Mucosa of gallbladder (tissue), 1 donor: ENCODE data around the gene RPP25L. TPM values are rescaled to one million over a fixed set of nuclear protein-coding genes. Genes with fewer than 3 reads are reported as not detected.

Source experiments
- DNase-seq: peaks from one replicate; pipeline ENCODE4 v3.0.0-alpha.2; 2020; ENCODE audit warnings: low spot score
- total RNA-seq: library from RNA; stranded (reverse); gene quantifications from one replicate; pipeline ENCODE4 v1.2.1, GENCODE V29; 2021
- donor health status: DM: no; HTN: no; CAD: no.

The RPP25L gene
- total RNA-seq, 1 donor from 2014 or later, result 28.7 TPM

DNA sequence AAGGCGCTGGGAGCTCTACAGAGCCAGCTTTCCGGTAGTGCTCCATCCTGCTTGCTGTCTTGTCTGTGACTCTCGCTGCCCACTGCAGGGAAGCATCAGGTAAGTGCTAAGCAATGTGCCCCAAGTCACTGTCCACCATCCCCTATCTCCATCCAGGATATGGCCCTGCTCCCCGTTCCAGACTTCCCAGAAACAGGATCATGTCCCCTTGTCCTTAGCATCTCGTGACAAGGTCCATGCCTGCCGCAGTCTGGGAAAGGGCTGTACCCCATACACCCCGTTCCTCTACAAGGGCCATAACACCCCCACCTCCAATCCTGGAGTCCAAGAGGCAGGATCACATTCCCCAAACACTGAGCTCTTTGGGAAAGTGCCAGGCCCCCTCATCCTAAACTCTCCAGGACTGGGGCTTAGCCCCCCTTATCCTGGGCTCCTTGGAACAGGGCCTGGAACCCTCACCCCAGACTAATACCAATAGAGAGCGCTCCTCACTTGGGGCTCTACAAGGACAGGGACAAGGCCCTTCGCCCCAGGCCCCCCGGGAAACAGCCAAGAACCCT lies 566 bp downstream of the RPP25L start:
- DNase-seq, result no peak

DNA sequence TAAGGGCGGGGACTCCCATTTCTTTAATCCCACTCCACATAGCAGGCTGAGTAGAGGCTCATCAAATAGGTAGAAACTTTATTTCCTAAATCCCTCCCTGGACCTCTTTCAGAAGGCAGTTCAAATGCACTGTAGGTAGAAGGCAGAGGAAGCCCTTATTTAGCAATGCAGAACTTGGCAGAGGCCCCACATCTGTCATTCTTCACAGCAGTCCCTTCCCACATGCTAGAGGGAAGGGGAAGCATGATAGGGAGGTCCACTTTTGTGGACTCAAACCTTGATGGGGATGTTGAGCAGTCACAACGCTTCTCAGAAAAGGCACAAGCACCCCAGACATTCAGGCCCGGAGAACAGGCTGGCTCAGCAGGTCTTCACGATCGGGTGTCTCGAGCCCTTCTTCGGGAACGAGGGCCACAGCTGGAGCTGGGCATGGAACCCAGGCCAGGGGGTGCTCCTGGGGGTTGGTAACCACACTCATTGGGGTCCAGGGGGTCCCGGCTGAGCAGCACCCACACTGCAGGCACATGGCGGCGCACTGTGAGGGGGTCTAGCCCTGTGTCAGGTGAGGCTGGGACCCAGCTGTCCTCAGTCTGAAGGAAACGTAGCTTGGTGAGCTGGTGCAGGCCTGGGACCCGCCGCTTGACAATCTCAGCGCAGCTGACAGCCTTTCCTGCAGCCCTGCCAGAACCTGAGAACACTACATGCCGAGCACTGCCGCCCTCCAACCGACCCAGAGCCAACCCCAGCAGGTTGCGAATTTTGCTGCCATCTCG lies 1.3 kb downstream of the RPP25L start:
- DNase-seq, result no peak

DNA sequence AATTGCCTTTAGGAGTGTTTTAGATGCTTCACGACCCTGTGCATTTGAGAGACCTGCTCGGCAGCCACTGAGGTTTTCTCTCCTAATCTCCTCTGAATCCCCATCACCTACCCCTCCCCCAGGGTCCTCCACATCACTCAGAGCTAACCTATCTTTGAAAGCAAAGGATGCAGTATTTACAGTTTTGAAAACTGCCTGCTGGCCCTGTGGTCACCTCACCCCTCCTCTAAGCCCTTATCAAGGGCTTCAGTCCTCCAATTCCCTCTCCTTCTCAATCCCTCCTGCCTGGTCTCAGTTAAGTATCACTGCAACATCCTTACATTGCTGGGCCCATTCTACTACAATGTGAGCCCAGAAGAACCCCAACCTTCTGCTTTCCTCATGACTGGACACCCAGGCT lies 4.6 kb downstream of the RPP25L start:
- no peak for DNase-seq

DNA sequence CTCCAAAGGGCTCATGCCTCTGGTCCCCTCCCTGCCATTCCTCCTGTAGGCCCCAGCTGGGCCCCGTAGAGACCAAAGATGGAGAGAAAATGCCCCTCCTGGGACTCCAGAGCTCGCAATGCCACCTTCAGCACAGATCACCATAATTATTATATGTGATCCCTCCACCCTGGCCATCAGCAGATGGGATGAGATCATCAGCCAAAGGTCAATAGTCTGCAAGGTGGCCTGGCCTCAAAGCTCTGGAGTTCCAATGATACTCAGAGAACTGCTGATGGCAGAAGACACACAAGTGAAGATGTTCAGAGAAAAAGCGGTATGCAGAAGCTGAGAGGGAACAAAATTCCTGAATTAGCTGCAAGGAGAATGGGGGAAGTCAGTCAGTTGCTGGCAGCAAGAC lies 5.0 kb downstream of the RPP25L start:
- no peak for DNase-seq

DNA sequence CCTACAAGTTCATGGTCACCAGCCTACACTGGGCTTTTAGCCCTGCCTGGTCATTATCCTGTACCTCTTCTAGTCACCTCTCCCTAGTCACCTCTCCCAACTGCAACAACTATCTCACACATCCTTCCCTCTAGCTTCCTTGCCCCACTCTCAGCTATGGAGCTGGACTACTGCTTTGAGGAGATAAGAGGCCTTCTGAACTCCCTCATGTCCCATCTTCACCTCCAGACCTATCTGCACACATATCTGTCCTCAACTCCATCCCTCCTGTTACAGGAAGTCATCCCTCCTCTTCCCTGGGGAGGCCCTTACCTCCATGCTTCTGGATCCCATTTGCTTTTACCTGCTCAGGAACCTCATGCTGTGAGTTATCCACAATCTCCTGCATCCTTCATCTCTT lies 5.7 kb downstream of the RPP25L start:
- DNase-seq, result no peak

DNA sequence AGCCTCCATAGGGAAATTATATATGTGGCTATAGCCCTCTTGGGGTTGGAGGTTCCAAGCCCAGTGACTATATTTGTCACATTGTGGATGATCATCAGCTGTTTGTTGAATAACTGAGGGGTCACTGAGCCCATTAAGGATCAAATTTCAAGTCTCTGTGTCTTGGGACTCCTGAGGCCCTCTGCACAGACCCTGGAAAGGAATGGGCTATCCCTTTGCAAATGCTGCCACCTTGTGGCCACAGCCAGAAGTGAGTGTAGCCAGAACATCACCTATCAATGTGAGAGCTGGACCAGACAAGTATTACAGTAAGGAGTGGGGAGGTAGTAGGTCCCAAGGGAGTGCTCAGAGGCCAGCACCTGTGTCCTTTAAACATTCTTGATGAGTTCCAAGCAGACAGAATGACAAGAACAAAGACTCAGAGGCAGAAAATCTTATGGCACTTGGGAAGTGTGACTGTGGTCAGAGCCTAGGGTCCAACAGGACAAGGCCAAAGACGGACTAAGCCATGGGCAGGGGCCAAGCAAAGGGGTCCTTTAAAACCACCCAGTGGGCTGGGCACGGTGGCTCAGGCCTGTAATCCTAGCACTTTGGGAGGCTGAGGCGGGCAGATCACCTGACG lies 8.2 kb downstream of the RPP25L start:
- peak; percentile 86 for DNase-seq

DNA sequence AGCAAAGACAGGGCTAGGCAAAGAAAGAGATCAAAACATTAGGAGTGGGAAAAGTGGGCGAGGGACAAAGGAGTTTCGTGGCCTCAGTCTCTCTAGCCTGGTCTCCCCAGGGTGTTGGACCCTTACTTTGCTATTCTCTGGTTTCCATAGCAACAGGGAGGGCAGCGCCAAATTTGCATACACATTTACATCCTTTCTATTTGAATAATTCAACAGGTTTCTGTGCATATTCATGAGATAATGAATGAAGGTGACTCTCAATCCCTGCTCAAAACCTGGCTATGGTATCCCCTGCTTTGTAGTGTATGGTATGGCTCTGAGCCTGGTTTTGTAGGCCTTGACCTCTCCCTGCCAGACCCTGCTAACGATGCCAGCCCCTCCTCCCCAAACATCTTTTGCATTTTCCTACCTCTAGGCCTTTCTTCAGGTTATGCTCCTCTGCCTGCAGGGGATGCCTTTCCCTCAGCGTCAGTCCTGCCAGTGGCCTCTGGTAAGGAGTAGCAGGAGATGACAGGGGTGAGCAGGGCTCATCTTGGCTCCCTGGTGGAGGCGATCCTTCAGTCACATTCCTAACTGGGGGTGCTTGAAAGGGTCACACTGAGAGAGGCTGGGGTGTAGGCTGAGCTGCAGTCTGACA lies 9.8 kb downstream of the RPP25L start:
- DNase-seq, result no peak

DNA sequence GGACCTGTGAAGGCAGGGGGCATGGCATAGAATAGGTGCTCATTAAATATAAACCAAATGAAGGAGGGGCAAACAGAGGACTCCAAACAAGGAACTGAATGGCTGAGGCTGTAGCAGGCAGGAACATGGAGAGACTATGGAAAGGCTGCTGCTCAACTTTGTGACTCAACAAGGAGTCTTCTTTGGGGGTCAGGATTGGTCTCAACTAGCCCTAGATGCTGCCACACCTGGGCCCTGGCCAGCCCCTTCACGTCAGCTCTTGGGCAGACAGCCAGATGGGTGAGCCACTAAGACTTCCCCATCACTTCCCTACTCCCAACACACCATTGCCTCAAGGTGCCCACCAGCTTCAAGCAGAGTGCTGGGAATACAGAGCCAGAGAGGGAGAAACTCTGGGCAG lies 11.0 kb downstream of the RPP25L start:
- DNase-seq, result no peak

DNA sequence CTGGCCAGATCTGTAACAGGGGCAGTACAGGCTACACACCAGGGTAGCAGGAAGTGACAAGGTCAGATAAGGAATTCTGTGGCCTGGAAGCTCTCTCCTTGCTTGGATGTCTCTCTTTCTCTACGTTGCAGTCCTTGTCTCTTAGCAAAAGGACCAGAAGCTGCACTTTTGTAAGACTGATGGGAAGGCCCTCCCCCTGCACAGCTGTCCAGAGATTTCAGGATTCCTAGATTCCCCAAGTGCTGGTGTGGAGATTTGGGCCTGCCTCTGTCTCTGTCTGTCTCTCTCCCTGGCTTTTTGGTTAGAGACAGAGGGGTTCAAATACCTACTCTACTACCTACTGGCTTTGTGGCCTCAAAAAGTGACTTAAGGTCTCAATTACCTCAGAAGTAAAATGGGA lies 12.4 kb downstream of the RPP25L start:
- no peak for DNase-seq

DNA sequence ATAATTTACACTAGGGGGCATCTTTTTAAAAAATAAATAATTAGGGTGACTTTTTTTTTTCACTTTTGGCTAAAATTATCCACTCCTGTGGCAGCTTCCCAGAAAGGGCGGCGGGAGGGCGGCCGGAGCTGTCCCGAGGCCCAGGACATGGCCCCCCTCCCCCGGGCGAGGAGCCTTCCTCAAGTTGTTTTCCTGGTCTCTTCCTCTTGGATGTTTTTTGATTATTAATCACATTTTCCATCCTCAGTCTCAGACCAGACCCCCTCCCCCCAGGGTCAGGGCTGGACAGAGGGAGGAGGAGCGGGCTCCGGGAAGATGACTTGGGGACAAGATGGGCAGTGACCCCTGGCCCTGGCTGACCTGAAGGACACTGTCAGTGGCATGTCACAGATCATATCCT lies 17.7 kb downstream of the RPP25L start:
- no peak for DNase-seq

DNA sequence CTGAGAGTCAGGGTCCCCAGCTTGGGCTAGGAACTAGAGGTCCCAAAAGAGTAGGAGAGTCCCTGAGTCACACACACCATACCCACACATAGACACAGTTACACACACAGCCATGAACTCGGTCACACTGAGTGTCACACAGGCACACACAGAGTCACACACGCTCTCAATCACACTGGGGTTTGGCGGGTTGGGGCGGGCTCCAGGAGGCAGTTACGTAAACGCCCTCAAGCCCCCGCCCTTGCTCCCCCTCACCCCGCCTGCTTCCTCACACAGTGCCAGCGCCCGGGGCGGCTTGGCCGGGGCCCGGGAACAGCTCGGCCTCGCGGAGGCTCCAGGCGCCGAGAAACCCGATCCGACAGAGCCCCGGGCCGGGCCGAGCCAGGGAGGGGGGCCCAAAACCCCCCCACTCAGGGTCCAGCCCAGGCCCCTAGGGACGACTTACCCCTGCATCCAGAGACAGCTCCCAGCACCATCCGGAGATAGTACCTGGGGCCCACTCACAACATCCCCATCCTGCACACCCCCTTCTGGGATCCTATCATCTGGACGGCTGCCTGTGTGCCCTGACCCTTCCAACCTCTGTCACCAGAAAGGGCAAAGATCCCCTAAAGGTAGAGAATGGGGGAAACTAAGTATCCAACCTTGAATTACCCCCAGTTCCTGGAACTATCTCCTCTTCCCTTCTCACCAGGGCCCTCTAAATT lies 18.8 kb downstream of the RPP25L start:
- no peak for DNase-seq

DNA sequence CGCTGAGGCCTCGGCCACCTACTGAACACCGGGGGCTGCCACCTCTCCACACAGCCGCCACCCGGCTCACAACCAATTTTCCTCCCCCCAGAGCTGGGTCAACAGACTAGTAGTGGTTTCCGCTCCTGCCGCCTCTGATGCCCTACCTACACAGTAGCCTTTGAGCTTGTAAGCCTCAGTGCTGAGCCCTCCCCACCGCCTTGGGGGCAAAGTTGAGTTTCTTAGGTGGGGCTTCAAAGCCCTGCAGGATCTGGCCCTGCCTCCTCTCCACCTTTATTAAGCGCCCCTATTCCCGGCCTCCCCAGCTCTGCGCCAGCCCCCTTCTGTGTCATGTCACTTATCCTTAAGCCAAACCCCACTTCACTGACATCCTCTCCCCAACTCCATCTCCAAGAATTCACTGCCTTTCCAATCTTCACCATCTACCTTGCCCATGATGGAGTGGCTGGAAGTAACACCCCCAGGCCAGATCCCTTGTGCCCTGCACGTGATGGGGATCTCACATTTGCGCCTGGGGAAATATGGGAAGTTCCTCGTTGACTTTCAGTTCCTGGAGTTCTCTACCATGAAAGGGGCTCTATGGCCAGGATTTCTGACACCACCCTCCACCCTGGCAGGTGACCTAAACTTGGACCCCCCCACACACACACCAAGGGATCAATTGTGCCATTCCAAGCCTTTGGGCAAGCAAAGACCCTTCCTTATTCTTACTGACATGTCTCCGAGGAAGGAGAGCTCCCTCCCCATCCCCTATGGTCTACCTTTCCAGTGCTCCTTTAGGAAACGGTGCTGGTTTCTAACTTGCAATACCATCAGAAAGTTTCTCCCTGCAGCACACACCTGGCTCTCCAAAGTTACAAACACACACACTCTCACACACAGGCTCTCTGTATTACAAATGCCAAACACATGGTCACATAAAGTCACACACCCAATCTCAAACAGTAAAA lies 19.7 kb downstream of the RPP25L start:
- no peak for DNase-seq

DNA sequence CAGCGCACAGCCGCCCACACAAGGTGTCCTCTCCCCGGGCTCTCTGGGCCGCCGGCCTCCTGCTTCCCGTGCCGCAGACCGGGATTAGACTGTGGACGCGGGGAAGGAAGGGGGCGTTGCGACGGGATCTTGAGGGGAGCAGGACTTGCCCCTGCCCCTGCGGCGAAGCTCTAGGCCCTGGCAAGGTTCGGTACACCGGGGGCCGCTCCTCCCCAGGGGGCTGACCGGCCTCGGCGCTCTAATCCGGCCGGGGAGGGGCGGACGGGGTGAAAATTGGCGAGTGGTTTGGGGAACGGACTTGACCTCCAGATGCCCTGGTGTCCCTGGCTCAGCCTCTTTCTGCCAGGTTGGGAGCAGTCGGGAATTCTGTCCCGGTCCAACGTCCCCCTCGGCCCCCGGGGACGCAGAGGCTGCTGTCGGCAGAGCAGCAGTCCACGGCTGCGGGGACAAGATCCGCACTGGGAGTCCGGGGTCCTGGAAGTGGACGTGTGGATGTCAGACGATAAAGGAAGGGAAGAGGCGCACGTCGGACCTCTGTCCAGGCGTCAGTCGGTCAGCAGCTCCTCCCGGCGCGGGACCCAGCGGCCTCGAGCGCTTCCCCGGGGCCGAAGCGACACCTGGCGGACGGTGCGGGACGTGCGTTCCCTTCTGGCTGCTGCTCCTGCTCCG lies 20.5 kb downstream of the RPP25L start:
- peak; percentile 88 for DNase-seq

DNA sequence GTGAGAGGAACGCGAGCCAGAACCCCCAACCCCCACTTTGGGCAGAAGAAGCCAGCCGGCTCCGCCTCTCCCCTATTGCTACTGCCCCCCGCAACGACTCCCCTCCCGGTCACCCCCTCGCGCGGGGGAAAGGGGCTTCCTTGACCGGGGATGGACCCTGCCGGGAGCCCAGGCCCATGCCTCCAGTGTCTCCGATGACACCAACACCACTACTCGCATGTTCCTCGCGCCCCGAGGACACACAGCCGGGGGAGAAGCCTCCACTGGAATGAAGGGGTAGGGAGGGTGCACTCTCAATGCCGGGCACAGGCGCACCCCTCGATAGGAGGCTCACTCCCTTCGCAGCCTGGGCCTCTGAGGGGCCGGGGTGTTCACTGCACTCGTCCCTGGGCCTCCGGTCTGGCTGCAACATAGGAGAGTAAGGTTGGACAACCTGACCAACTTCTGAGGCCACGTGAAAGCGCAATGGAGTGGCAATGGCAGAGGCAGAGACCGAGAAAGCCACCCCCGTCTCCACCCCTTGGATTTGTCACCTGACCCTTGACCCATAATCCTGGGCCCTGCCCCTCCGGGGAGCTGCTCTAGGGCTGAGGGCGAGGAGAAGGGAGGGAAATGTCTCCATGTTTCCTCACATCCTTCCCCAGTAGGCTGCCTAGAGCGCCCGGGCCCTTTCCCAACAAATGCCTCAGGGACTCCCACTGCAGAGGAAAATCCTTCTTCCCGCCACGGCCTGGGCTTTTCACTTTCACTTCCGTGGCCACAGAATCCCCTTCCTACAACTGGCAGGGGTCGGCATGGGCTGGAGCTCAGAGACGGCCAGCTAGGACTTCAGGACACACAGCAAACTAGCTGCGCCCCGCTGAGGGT lies 21.3 kb downstream of the RPP25L start:
- DNase-seq, result no peak

DNA sequence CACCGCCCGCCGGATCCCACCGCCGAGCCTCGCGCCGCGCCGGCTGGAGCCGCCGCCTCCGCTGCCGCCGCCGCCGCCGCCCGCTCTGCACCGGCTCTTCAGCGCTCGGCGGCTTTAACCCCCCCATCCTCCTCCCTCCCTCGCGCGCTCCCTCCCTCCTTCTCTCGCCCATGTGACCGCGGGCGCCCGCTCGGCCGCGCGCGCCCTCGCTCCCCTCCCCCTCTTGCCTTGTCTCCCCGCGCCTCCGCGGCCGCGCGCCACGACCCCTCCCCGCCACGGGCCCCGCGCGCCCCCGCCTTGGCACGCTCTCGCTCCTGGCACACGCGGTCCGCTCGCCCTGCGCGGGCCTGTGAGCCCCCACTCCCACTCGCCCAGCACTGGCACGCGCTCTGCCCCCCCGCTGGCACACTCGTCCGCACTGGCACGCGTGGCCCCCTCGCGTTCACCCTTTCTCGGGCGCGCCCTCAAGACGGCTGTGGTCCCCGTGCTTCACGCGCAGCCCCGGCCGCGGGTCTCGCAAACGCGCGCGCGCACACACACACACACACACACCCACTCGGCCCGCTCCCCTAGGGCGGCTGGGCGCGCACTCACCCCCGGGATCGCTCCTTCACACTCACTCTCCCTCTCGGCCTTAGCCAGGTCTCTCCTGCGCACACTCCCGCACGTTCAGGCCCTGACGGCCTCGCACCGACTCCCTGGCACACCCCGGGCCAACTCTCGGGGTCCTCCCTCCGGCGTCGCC lies 22.1 kb downstream of the RPP25L start, which contains the start of gene CNTFR:
TSS of gene CNTFR (minus strand) at position 89 of the 745 bp plus-strand sequence. CDS start 20,743 bp downstream, outside the sequence.
- peak; percentile 47 for DNase-seq

DNA sequence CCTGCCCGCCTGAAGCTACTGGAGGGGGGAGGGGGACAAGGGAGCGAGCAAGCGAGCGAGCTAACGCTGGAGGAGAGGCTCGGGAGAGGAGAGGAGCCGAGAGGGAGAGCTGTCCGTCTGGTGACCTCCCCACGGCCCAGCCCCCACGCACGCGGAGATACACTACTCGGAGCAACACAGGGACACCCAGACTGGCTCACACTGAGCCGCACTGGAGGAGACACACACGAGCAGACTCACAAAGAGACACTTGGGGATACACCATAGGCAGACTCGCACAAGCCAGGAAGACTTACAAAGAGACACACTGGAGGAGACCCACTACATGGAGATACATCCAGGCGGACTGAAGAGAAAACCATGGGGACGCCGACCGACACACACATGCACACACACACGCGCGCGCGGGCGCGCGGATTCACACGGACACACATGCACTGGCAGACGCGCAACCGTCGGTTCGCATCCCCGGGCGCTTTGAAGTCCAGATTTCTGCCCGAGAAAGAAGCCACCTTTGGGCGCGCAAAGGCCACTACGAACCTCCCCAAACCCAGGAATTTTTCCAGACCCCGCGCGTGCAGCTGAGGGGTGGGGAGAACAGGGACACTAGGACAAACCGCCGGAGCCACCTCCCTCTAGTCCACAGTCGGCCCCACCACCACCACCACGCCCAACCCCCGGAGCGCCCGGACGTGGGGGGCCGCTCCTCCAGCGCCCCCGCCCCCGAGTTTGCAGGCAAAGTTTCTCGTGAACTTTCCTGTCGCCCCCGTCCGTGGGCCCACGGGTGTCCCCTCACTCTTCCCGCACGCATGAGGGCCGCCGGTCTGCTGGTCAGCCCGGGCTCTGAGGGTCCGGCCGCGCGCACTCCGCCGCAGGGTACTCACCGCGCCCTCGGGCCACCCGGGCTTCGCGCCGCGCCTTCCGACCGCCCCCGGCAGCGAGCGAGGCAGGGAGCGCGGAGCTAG lies 22.9 kb downstream of the RPP25L start:
- no peak for DNase-seq

DNA sequence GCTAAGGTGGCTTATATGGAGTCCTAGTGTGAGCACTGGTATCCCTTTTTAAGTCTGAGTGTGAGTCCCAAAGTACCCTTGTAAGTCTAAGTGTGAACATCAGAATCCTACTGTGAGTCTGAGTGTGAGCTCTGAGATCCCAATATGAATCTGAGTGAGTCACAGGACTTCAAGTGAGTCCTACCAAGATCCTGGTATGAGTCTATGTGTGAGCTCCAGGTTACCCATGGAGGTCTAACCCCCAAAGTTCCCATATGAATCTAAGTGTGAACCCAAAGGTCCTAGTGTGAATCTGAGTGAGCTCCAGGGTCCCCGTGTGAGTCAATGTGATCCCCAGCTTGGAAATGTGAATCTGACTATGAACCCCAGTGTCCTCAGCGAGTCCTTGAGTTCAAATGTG lies 24.6 kb downstream of the RPP25L start:
- DNase-seq, result no peak
